Measurements from ENCODE around the gene BCL10. TPM values are rescaled to one million over a fixed set of nuclear protein-coding genes. Genes with fewer than 3 reads are reported as not detected.

Gene BCL10
- total and polyA plus RNA-seq, 2 of the 8 experiments (the other 6 are each of a cell fraction or from before 2014, with no cell fraction given) = 7.4 to 29.6 TPM

DNA sequence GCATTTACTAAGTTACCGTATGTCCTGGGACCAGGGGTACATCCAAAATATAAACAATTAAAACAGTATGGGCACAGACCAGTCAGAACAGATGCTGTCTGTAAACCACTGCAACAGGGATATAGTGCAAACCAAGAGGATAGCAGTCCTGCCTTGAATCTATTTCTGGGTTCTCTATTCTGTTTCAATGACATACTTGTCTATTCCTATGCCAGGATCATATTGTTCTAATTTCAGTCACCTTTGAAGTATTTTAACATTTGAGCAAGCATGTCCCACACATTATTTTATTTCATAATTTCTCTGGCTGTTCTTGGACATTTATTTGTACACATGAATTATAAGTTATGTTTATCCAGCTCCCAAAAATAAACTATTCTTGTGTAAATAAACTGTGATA, 47.5 kb downstream of the BCL10 start (continued):
- TF ChIP-seq GTF2F1 (IDR thresholded peaks at IDR 0.05; ENCODE audit: borderline replicate concordance, low read depth, low read length) (no peak), NRF1 (IDR thresholded peaks at IDR 0.05; ENCODE audit: low read depth, low read length) (no peak), GABPA (IDR thresholded peaks at IDR 0.05; ENCODE audit: borderline replicate concordance, insufficient read depth, low read length) (no peak), EZH2 (IDR thresholded peaks at IDR 0.05; ENCODE audit: low read depth, low read length, severe bottlenecking) (no peak), HDAC6 (IDR thresholded peaks at IDR 0.05; ENCODE audit: low read depth, low read length) (no peak)
- TF ChIP-seq, protein P1, sequence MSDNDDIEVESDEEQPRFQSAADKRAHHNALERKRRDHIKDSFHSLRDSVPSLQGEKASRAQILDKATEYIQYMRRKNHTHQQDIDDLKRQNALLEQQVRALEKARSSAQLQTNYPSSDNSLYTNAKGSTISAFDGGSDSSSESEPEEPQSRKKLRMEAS (IDR thresholded peaks at IDR 0.05) = no peak
- TF ChIP-seq, protein P2, sequence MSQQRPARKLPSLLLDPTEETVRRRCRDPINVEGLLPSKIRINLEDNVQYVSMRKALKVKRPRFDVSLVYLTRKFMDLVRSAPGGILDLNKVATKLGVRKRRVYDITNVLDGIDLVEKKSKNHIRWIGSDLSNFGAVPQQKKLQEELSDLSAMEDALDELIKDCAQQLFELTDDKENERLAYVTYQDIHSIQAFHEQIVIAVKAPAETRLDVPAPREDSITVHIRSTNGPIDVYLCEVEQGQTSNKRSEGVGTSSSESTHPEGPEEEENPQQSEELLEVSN (IDR thresholded peaks at IDR 0.05) = no peak
- TF ChIP-seq, protein P3, sequence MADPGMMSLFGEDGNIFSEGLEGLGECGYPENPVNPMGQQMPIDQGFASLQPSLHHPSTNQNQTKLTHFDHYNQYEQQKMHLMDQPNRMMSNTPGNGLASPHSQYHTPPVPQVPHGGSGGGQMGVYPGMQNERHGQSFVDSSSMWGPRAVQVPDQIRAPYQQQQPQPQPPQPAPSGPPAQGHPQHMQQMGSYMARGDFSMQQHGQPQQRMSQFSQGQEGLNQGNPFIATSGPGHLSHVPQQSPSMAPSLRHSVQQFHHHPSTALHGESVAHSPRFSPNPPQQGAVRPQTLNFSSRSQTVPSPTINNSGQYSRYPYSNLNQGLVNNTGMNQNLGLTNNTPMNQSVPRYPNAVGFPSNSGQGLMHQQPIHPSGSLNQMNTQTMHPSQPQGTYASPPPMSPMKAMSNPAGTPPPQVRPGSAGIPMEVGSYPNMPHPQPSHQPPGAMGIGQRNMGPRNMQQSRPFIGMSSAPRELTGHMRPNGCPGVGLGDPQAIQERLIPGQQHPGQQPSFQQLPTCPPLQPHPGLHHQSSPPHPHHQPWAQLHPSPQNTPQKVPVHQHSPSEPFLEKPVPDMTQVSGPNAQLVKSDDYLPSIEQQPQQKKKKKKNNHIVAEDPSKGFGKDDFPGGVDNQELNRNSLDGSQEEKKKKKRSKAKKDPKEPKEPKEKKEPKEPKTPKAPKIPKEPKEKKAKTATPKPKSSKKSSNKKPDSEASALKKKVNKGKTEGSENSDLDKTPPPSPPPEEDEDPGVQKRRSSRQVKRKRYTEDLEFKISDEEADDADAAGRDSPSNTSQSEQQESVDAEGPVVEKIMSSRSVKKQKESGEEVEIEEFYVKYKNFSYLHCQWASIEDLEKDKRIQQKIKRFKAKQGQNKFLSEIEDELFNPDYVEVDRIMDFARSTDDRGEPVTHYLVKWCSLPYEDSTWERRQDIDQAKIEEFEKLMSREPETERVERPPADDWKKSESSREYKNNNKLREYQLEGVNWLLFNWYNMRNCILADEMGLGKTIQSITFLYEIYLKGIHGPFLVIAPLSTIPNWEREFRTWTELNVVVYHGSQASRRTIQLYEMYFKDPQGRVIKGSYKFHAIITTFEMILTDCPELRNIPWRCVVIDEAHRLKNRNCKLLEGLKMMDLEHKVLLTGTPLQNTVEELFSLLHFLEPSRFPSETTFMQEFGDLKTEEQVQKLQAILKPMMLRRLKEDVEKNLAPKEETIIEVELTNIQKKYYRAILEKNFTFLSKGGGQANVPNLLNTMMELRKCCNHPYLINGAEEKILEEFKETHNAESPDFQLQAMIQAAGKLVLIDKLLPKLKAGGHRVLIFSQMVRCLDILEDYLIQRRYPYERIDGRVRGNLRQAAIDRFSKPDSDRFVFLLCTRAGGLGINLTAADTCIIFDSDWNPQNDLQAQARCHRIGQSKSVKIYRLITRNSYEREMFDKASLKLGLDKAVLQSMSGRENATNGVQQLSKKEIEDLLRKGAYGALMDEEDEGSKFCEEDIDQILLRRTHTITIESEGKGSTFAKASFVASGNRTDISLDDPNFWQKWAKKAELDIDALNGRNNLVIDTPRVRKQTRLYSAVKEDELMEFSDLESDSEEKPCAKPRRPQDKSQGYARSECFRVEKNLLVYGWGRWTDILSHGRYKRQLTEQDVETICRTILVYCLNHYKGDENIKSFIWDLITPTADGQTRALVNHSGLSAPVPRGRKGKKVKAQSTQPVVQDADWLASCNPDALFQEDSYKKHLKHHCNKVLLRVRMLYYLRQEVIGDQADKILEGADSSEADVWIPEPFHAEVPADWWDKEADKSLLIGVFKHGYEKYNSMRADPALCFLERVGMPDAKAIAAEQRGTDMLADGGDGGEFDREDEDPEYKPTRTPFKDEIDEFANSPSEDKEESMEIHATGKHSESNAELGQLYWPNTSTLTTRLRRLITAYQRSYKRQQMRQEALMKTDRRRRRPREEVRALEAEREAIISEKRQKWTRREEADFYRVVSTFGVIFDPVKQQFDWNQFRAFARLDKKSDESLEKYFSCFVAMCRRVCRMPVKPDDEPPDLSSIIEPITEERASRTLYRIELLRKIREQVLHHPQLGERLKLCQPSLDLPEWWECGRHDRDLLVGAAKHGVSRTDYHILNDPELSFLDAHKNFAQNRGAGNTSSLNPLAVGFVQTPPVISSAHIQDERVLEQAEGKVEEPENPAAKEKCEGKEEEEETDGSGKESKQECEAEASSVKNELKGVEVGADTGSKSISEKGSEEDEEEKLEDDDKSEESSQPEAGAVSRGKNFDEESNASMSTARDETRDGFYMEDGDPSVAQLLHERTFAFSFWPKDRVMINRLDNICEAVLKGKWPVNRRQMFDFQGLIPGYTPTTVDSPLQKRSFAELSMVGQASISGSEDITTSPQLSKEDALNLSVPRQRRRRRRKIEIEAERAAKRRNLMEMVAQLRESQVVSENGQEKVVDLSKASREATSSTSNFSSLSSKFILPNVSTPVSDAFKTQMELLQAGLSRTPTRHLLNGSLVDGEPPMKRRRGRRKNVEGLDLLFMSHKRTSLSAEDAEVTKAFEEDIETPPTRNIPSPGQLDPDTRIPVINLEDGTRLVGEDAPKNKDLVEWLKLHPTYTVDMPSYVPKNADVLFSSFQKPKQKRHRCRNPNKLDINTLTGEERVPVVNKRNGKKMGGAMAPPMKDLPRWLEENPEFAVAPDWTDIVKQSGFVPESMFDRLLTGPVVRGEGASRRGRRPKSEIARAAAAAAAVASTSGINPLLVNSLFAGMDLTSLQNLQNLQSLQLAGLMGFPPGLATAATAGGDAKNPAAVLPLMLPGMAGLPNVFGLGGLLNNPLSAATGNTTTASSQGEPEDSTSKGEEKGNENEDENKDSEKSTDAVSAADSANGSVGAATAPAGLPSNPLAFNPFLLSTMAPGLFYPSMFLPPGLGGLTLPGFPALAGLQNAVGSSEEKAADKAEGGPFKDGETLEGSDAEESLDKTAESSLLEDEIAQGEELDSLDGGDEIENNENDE (IDR thresholded peaks at IDR 0.05; ENCODE audit: insufficient replicate concordance, low read length) = no peak

Measured in H1 (cell line).